GM19035 (cell line): ENCODE data around the gene TMEM154.

ENCODE experiments used
- ATAC-seq: cut with Tn5 transposase; IDR thresholded peaks from one replicate; pipeline ENCODE4 v1.9.1; 2021; ENCODE audit not compliant: unreplicated experiment

Gene TMEM154

DNA sequence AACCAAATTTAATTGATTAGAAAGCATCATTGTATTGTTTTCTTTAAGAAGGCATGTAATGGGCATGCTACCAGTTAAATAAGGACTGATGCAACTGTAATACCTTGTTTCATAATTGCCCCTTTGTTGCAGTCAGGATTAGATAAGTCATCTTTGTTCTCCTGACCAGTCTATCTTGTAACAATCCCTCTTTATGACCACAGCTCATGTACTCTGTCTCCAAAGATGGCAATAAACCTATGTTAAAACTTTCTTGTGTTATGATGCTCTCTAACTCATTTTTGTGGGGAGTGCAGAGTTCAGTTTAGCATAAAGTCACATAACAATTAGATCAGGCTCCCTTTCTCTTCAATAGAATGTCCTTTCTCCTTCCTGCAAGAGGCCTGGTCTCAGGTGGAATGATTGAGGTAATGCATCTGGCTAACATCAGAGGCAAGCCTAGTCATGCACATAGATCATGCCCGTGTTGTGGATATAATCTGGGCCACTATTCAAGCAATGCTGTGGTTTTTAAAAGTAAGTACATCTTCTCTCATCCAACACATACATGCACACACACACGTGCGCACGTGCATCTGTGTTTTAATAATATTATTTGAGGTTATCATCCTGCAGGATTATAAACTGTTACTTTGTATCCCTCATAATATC, 45.6 kb downstream of the TMEM154 start:
- no peak for ATAC-seq

DNA sequence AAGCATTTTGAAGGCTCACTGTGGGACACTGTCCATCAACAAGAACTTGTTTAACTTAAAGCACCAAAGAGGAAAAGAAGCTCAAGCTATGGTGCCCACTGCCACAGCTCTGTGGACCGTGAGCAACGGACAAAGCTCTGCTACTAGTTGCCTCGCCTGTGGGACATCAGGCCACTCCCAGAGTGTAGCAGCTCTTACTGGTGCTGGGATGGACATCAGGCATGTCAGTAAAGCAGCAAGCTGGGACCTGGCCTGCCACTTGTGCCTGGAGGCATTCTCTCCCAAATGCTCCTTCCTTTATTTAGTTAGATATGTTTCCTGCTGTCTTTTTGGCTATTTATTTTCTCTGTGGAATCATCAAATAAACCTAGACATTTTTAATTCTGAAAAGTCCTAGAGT, 46.7 kb downstream of the TMEM154 start:
- ATAC-seq = no peak

DNA sequence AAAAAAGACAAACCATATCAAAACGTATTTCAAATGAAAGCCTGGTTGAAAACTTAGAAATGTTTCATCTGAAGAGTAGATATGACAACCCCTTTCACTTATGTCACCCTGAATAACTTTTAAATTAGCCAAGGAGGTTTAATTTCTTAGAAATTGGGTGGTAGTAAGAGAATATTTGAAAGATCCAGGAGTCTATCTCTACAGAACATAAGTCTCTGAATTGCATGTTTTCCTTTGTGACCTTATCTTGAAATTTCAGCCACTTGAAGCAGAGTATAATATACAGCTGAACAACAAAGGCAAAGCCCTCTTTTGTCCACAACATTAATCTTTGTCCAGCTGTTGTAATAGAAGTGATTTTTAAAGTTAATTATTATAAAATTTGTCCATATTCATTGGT, 49.5 kb downstream of the TMEM154 start:
- no peak for ATAC-seq

DNA sequence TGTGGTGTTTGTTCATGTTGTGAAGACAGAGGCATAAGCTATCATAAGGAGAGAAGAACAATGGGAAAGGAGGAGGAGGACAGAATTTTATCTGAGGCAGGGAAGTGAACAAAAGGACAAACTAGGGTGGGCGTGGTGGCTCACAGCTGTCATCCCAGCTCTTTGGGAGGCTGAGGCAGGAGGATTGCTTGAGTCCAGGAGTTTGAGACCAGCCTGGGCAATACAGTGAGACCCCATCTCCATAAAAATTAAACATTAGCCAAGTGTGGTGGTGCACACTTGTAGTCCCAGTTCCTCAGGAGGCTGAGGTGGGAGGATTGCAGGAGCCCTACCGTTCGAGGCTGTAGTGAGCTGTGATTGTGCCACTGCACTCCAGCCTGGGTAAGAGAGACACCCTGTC, 49.9 kb downstream of the TMEM154 start:
- ATAC-seq = no peak

DNA sequence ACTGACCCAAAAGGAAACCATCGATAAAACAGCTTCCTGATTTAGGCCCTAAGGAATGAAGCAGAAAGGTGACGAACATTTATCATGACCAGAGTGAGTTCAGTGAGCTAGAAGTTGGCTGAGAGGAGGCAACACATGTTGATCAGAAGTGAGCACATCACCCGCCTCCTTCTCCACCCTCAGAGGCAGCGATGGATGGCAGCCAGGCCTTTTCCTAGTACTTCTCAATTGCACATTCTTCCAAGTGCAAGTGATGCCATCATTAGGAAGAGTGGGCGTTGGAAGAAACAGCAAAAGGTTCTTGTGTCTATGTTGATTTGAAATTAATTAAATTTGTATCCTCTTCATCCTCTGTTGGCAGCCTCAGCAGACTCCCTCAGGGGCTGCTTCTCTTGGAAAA, 51.7 kb downstream of the TMEM154 start:
- no peak for ATAC-seq

DNA sequence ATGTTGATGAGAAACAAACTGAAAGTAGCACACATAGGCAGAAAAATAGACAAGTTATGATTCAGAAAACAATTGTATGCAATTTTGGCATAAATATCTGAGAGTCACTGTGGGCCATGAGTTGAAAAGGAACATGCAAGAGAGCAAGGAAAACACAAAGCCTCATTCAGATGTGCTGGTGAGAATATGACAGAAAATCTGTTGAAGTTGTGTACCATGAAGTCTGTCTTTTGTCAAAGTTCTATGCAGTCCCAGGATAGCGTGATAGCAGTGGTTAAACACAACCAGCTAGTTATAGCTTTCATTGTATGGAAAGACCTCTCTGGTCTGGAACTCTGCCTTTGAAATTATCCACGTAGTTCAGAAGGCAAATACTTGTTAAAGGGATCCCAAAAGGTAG, 53.0 kb downstream of the TMEM154 start:
- ATAC-seq = no peak

DNA sequence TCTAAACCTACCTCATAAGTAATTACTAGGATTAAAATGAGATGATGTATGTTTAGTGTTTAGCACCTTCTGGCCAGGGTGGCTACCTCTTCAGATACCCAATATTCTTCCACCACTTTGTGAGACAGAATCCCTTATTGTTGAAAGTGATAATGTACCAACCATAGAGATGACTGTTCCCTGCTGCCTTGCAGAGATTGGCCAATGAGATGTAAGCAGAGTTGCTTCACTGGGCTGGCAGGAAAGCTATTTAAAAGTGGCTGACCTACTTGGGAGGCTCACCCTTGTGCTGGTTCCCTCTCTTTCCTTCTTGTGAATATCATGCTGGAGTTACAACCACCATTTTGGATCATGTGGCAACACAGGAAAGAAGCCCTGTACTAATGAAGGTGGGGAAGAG, 58.9 kb downstream of the TMEM154 start:
- ATAC-seq = no peak

DNA sequence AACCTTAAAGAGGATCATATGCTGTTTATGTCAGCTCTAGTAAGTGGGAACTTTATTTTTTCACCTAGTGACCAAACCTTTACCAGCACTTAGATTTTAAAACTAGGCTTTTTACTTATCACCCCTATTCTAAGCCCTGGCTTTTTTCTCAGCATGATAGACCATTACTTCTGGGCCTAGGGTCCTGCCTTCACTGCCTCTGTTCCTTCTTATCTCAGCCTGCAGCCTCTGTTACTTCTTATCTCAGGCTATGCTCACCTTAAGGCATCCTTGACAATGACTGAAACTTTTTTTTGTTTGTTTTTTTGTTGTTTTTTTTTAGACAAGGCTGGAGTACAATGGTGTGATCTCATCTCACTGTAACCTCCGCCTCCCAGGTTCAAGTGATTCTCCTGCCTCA, 59.6 kb downstream of the TMEM154 start:
- no peak for ATAC-seq

DNA sequence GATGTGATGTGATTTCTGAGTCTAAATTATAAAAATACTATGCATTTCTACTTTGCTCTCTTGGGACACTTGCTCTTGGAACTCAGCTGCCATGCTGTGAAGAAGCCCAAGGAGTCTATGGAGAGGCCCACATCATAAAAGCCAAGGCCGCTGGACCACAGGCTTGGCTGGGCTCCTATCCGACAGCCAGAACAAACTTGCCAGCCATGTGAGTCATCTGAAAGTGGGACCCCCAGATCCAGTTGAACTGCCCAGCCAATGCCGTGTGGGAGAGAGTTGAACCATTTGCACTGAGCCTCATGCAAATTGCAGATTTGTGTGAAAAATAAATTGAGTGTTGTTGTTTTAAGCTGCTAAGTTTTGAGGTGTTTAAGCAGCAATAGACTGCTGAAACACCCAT, 60.2 kb downstream of the TMEM154 start:
- no peak for ATAC-seq

DNA sequence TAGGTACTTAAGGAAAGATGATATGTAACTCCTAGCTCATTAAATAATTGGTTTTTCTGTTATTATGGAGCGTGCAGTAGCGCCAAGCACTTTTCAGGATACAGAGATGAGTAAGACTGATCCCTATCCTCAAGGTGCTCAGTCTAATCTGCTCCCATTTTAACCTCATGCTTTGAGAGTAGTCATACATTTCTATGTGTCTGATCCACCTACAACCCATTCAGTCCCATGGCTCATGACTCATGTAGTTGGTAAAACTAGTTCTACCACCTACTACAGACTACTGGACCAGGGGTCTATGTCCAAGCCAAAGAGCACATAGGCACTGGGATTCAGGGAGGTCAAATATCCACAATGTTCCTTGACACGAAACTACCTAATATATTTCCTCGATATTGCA, 60.8 kb downstream of the TMEM154 start:
- ATAC-seq = no peak

DNA sequence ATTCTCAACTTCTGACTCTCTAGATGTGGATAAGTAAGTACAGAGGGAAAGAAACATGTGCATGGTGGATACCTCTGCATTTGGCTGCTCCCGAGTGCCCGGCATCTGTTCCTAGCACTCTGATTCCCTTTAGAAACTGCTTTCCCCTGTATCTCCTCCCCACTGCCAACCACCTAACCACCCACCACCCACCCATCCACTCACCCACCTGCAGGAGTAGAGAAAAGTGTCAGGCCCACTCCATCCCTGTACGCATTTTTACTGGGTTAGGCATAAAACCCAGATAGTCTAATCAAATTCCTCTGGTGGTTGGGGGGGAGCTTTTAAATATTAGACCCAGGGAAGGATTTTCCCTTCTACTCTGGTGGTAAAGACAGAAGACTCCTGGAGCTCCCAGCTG, 63.0 kb downstream of the TMEM154 start:
- ATAC-seq = no peak

DNA sequence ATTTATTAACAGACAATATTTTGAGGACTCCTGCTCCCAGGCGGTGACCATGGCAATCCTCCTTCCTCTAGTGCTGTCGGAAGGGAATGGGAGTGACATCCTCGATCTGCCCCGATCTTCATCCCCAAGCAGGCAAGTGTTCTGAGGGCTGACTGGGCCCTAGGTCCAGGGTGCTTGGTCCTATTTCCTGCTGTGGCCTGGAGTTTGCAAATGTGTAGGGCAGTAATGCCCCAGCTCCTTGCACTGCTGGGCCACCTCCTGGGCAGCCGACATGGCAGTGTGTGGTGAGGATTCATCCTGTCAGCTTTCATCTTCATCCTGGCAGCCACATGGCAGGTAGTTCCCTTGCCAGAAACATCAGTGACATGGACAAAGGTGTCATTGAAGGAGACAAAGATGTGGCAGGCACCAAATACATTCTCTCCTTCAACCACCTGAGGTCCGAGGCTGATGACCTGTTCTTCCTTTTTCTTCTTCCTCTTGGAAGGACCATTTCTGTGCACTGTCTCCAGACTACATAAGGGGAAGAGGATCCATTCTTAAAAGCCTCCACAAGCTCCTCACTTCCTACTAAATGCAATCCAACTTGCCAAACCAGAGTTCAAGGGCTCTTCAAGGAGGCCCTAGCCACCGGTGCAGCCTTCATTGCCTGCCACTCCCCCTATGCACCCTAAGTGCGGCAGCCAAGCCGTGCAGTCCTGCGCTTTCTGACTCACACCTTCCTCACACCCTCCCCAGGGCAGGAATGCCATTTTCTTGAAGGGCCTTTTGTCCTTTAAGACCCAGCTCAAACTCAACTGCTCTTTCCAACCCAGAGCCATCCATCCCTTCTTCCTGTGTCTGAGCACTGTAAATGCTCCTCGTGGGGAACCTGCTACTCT, 65.7 kb downstream of the TMEM154 start:
- ATAC-seq = no peak

DNA sequence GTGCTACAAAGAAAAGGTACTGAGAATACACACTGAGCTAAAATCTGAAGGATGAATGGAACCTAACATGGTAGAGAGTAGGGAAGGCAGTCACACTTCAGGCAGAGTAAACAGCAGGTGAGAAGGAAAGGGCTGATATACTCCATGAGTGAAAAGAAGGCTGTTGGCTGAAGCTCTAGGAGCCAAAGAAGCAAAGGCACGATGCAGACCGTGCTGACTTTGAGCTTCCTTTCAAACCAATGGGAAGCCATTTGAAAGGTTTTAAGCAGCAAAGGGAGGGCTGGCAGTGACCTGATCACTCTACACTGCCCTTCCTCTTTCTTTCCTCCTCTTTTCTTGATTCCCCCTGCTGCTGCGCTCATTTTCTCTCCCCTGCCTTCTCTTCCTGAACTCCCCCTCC, 66.4 kb downstream of the TMEM154 start:
- ATAC-seq = no peak

DNA sequence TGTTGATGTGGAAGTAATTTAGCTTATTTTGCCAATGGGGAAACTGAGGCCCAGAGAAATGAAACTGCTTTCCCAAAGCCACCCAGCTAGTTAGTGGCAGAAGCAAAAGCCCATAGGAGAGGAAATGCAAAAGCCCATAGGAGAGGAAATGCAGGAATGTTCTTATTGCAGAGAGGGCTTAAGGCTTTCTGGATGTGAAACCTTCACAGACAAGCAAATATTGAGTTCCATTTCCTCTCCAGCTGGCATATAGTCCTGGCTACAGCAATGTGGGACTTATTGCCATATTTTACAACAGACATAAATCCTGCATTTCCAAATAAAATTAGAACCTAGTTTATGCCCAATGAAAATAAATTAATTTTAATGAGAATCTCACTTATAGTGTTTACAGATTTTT, 69.7 kb downstream of the TMEM154 start:
- ATAC-seq = no peak

DNA sequence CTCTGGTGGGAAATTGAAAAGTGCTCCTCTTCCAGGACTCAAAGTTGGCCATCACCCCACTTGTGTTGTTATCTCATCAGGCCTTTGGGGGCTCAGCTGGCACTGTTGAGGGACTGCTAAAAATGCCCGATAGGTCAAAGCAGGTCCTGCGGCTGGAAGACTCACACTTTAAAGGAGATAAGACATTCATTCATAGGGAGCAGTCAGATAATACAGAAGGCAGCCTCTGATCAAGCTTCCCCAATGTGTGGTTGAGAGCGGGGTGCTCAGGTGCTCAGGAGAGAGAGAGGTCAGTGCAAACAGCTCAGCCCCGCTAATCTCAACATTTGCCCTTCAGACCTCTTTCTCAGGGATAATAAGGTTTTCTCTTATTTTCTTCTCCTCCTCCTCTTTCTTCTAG, 70.3 kb downstream of the TMEM154 start:
- no peak for ATAC-seq

DNA sequence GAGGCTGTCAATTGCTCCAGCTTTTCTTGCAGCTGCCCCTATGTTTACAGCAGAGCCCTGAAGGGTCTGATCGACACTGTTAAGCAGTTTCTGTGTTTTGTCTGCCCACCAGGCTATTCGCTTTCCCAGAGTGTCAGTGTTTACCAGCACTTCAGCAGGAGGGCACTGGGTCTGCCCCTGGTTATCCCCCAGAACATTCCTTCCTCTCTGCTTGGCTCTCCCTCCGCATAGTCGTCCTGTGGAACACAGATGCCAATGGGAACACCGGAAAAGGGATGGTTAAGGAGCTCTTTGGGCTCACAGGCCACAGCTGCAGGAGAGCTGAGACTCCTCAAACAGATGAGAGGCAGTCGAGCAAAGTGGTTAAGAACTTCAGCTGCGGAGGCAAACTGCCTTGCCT, 72.6 kb downstream of the TMEM154 start:
- no peak for ATAC-seq

DNA sequence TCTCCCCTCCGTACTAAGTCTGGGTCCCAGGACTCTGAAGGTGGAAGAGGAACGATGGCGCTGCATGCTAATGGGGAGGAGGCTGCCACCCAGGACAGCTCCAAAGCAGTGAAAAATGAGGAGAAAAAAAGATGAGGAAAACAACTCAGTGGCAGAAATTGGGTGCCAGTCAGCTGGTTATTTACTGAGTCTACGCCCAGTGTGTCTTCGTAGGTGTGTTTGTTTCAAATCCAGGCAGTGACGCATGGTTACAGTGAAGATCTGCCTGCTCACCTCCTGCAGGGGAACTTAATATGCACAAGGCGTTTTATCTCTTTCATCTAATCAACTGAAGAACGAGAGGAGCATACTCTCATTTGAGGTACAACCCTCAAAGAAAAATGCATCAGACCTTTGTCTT, 73.0 kb downstream of the TMEM154 start:
- no peak for ATAC-seq

DNA sequence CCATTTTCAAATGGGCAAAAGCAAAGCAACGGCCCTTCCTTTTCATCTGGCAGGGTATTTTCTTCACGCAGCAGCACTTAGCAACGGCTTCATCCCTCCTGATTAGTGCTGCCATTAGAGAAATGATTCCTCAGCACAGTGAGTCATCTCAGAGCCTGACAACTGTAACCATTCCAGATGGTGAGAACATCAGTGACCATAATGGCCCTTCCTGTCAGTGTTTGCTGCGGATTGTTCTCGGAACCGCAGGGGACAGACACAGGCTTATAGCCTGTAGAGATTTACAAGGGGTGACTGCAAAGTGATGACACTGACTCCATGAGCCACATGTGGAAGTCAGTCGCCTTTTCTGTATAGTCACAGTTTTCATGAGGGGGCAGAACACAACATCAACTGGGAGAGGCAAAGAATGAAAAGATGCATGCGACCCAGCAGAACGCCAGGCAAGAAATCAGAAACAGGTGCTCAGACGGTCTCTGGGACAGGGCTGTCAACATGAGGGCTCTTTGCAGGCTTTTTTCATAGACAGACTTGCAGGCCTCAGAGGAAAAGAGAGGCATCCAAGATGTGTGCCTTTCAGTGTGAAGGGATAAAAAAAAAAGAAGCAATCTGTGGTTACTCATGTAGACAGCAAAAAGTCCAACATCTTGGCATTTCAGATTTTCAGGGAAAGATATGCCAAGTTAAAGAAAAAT, 74.0 kb downstream of the TMEM154 start:
- ATAC-seq = no peak

DNA sequence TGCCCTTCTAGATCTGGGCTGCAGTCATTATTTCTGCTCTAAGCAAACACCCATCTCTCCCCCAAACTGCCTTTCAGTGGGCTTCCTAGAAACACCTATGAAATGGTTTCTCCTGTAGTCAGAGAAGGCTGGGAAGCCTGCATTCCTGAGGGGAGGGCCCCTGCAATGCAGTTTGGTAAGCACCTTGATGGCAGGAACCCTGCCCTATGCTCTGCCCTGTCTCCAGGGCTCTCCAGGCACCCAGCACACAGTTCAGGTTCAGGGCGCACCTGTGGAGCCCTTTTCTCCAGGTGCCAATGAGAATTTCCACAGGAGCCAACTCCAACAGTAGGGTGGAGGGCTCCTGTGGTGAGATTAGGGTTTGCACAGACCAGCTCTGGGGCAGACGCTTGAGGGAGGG, 74.8 kb downstream of the TMEM154 start:
- no peak for ATAC-seq

DNA sequence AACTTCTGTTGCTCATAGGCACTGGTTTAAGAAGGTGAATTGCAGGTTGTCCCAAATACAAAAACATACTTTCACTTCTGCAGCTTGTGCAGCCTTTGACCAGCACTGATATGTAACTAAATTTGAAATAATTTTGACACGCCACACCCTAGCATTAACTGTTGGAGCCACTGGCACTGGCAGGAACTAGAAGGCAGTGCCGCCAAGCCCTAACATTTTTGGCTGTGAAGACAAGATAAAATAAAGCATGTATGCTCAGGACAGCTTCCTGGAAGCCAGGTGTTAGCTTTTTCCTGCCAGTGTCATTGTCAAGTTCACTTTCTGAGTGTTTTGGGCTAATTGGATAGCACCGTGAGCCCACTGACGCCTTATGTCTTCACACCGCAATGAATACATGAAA, 78.6 kb downstream of the TMEM154 start:
- no peak for ATAC-seq

DNA sequence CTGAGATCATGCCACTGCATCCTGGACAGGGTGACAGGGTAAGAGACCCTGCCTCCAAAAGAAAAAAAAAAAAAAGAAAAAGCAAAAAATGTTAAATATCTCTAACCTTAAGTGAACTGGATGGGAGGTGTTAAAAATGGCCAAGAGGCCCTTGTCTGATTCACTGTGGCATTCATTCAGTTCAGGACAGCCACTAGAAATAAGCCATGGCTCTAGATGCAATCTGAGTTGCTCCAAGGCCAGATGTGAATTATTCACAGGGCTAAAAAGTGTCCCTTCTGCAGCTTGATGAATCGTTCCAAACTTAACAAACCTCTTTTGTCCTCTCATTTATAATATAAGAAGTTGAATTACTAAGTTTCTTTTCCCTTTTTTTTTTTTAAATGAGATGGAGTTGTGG, 80.2 kb downstream of the TMEM154 start:
- ATAC-seq = no peak

DNA sequence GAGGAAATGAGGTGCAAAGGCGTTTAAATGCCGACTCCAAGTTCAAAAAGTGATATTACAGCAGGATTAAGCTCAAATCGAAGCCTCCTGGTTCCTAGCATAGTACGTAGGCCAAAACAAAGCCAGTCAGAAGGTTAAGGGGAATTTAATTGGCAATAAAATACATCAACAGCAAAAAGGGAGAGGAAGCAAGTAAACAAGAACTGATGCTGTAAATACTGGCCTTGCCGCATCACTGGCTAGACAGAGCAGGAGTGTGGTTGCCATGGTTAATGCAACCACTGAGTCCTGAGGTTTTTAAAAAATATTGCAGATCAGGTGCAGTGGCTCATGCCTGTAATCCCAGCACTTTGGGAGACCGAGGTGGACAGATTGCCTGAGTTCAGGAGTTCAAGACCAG, 80.7 kb downstream of the TMEM154 start:
- ATAC-seq = no peak
